ENCODE results near the gene SDCCAG8. TPM values are rescaled to one million over a fixed set of nuclear protein-coding genes. Genes with fewer than 3 reads are reported as not detected.

SDCCAG8 gene
- total RNA-seq, 1 donor from 2014 or later = 21.4 TPM

GRCh38 chr1:243443557-243443956 is 187.7 kb downstream of the SDCCAG8 start:
- intact Hi-C loops (cut with micrococcal nuclease) = no loop called here
- H3K4me3 ChIP-seq = no peak overlapping the region

GRCh38 chr1:243447347-243447746 is 191.5 kb downstream of the SDCCAG8 start:
- TF ChIP-seq CTCF (IDR thresholded peaks at IDR 0.05; ENCODE audit: borderline replicate concordance) = no peak
- no peaks in the 10 kb centered on the region for H3K36me3 ChIP-seq
- no peaks in the 10 kb centered on the region for H3K9me3 ChIP-seq (replicated peaks)
- H3K27me3 ChIP-seq (ENCODE audit: low read depth) = no peaks in the 10 kb centered on the region
- intact Hi-C loops (cut with micrococcal nuclease) = no loop called here
- no peak overlapping the region for H3K4me3 ChIP-seq
- no peak for DNase-seq
- peak overlapping the region; percentile 34 for H3K27ac ChIP-seq (replicated peaks)
- H3K4me1 ChIP-seq = peaks cover 37% of the 10 kb centered on the region

More at GRCh38 chr1:243443557-243443956, 187.7 kb downstream of the SDCCAG8 start:
- Histone ChIP-seq H3K4me1 (peaks cover 41% of the 10 kb centered on the region), H3K36me3 (no peaks in the 10 kb centered on the region), H3K27me3 (ENCODE audit: low read depth) (no peaks in the 10 kb centered on the region), H3K27ac (replicated peaks) (peak overlapping the region; percentile 63), H3K9me3 (replicated peaks) (no peaks in the 10 kb centered on the region)
- no peak for DNase-seq
- no peak for TF ChIP-seq CTCF (IDR thresholded peaks at IDR 0.05; ENCODE audit: borderline replicate concordance)

- TF ChIP-seq CTCF (IDR thresholded peaks at IDR 0.05; ENCODE audit: borderline replicate concordance) = no peak
- Histone ChIP-seq H3K27me3 (ENCODE audit: low read depth) (no peaks in the 10 kb centered on the region), H3K4me3 (no peak overlapping the region), H3K27ac (replicated peaks) (peak overlapping the region; percentile 34), H3K36me3 (no peaks in the 10 kb centered on the region), H3K4me1 (peaks cover 32% of the 10 kb centered on the region), H3K9me3 (replicated peaks) (no peaks in the 10 kb centered on the region)
- DNase-seq = no peak
- intact Hi-C loops (cut with micrococcal nuclease) = no loop called here
Observed at GRCh38 chr1:243447844-243448243, 192.0 kb downstream of the SDCCAG8 start.

- Histone ChIP-seq H3K27me3 (ENCODE audit: low read depth) (no peaks in the 10 kb centered on the region), H3K36me3 (peaks cover 3% of the 10 kb centered on the region), H3K4me3 (no peak overlapping the region), H3K4me1 (peaks cover 17% of the 10 kb centered on the region), H3K27ac (replicated peaks) (no peak overlapping the region), H3K9me3 (replicated peaks) (no peaks in the 10 kb centered on the region)
- intact Hi-C loops (cut with micrococcal nuclease) = no loop called here
- DNase-seq = no peak
- no peak for TF ChIP-seq CTCF (IDR thresholded peaks at IDR 0.05; ENCODE audit: borderline replicate concordance)
Observed at GRCh38 chr1:243449373-243449772, 193.5 kb downstream of the SDCCAG8 start.

- intact Hi-C loops (cut with micrococcal nuclease) = no loop called here
- no peak for DNase-seq
- TF ChIP-seq CTCF (IDR thresholded peaks at IDR 0.05; ENCODE audit: borderline replicate concordance) = no peak
- Histone ChIP-seq H3K9me3 (replicated peaks) (no peaks in the 10 kb centered on the region), H3K4me3 (no peak overlapping the region), H3K27ac (replicated peaks) (no peak overlapping the region), H3K4me1 (peaks cover 11% of the 10 kb centered on the region), H3K27me3 (ENCODE audit: low read depth) (no peaks in the 10 kb centered on the region), H3K36me3 (peaks cover 6% of the 10 kb centered on the region)
Observed at GRCh38 chr1:243452092-243452491, 196.3 kb downstream of the SDCCAG8 start.
